Measurements from ENCODE around the gene RAB3D.

Gene RAB3D

DNA sequence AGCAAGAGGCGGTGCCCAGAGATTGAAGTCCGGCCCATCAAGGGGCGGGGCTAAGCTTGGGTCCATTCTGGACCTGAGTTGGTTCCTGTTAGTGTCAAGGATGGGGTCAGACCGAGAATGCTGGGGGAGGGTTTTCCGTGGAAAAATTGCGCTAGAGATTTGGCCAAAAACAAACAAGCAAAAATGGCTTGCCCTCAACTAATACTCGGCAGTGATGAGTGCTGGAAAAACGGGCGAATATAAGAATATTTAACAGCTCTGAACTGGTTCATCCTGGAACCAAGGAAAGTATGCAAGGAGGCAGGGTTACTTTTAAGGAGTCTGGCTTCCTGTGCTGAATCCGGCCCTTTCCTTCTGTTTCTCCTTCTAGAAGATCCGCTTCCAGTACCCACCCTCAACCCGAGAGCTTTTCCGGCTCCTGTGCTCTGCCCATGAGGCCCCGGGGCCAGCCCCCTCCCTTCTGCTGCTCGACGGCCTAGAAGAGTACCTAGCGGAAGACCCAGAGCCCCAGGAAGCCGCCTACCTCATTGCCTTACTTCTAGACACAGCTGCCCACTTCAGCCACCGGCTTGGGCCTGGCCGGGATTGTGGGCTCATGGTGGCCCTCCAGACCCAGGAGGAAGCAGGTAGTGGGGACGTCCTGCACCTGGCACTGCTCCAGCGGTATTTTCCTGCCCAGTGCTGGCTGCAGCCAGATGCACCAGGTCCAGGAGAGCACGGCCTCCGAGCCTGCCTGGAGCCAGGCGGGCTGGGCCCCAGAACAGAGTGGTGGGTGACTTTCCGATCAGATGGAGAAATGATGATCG lies 35.9 kb upstream of the RAB3D start (continued):
- TF ChIP-seq ZNF501 (tag by site-specific recombination; IDR thresholded peaks at IDR 0.05): no peak
- TF ChIP-seq ZNF707 (tag by site-specific recombination; IDR thresholded peaks at IDR 0.05): no peak
- TF ChIP-seq, protein P1, sequence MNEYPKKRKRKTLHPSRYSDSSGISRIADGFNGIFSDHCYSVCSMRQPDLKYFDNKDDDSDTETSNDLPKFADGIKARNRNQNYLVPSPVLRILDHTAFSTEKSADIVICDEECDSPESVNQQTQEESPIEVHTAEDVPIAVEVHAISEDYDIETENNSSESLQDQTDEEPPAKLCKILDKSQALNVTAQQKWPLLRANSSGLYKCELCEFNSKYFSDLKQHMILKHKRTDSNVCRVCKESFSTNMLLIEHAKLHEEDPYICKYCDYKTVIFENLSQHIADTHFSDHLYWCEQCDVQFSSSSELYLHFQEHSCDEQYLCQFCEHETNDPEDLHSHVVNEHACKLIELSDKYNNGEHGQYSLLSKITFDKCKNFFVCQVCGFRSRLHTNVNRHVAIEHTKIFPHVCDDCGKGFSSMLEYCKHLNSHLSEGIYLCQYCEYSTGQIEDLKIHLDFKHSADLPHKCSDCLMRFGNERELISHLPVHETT (tag by site-specific recombination; IDR thresholded peaks at IDR 0.05): 0 out of 2 replicates have a peak, but pooled peaks have one; percentile 57
- TF ChIP-seq SP7 (tag by site-specific recombination; IDR thresholded peaks at IDR 0.05): no peak
- TF ChIP-seq ZNF302 (tag by site-specific recombination; IDR thresholded peaks at IDR 0.05; ENCODE audit: low read depth): no peak
- TF ChIP-seq, protein P2, sequence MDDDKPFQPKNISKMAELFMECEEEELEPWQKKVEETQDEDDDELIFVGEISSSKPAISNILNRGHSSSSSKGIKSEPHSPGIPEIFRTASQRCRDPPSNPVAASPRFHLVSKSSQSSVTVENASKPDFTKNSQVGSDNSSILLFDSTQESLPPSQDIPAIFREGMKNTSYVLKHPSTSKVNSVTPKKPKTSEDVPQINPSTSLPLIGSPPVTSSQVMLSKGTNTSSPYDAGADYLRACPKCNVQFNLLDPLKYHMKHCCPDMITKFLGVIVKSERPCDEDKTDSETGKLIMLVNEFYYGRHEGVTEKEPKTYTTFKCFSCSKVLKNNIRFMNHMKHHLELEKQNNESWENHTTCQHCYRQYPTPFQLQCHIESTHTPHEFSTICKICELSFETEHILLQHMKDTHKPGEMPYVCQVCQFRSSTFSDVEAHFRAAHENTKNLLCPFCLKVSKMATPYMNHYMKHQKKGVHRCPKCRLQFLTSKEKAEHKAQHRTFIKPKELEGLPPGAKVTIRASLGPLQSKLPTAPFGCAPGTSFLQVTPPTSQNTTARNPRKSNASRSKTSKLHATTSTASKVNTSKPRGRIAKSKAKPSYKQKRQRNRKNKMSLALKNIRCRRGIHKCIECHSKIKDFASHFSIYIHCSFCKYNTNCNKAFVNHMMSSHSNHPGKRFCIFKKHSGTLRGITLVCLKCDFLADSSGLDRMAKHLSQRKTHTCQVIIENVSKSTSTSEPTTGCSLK (tag by site-specific recombination; IDR thresholded peaks at IDR 0.05): no peak
- TF ChIP-seq ZNF768 (tag by site-specific recombination; IDR thresholded peaks at IDR 0.05): no peak
- TF ChIP-seq ZNF561 (tag by site-specific recombination; IDR thresholded peaks at IDR 0.05; ENCODE audit: borderline replicate concordance): no peak
- TF ChIP-seq ZBTB1 (tag by site-specific recombination; IDR thresholded peaks at IDR 0.05): no peak
- TF ChIP-seq ZIC2 (tag by site-specific recombination; IDR thresholded peaks at IDR 0.05): no peak
- TF ChIP-seq, protein P3, sequence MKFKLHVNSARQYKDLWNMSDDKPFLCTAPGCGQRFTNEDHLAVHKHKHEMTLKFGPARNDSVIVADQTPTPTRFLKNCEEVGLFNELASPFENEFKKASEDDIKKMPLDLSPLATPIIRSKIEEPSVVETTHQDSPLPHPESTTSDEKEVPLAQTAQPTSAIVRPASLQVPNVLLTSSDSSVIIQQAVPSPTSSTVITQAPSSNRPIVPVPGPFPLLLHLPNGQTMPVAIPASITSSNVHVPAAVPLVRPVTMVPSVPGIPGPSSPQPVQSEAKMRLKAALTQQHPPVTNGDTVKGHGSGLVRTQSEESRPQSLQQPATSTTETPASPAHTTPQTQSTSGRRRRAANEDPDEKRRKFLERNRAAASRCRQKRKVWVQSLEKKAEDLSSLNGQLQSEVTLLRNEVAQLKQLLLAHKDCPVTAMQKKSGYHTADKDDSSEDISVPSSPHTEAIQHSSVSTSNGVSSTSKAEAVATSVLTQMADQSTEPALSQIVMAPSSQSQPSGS (tag by site-specific recombination; IDR thresholded peaks at IDR 0.05; ENCODE audit: low read depth): no peak
- no peak for TF ChIP-seq ZNF791 (tag by site-specific recombination; IDR thresholded peaks at IDR 0.05)
- no peak for TF ChIP-seq ZFP41 (tag by site-specific recombination; IDR thresholded peaks at IDR 0.05; ENCODE audit: borderline replicate concordance)
- no peak for TF ChIP-seq SCRT2 (tag by site-specific recombination; IDR thresholded peaks at IDR 0.05)
- no peak for TF ChIP-seq ZNF132 (tag by site-specific recombination; IDR thresholded peaks at IDR 0.05; ENCODE audit: borderline replicate concordance)
- no peak for TF ChIP-seq ZBTB48 (tag by site-specific recombination; IDR thresholded peaks at IDR 0.05)
- TF ChIP-seq, protein P4, sequence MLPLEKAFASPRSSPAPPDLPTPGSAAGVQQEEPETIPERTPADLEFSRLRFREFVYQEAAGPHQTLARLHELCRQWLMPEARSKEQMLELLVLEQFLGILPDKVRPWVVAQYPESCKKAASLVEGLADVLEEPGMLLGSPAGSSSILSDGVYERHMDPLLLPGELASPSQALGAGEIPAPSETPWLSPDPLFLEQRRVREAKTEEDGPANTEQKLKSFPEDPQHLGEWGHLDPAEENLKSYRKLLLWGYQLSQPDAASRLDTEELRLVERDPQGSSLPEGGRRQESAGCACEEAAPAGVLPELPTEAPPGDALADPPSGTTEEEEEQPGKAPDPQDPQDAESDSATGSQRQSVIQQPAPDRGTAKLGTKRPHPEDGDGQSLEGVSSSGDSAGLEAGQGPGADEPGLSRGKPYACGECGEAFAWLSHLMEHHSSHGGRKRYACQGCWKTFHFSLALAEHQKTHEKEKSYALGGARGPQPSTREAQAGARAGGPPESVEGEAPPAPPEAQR (tag by site-specific recombination; IDR thresholded peaks at IDR 0.05): no peak
- TF ChIP-seq ZNF341 (tag by site-specific recombination; IDR thresholded peaks at IDR 0.05; ENCODE audit: low read depth): 0 out of 2 replicates have a peak, but pooled peaks have one; percentile 28
- TF ChIP-seq ZNF121 (tag by site-specific recombination; IDR thresholded peaks at IDR 0.05): no peak
- TF ChIP-seq ZNF658 (tag by site-specific recombination; IDR thresholded peaks at IDR 0.05): no peak
- TF ChIP-seq ZNF146 (tag by site-specific recombination; IDR thresholded peaks at IDR 0.05): no peak
- TF ChIP-seq FEZF1 (tag by site-specific recombination; IDR thresholded peaks at IDR 0.05): no peak
- no peak for TF ChIP-seq ZNF214 (tag by site-specific recombination; IDR thresholded peaks at IDR 0.05; ENCODE audit: borderline replicate concordance)
- no peak for TF ChIP-seq ZNF112 (tag by site-specific recombination; IDR thresholded peaks at IDR 0.05)
- TF ChIP-seq ZNF23 (tag by site-specific recombination; IDR thresholded peaks at IDR 0.05; ENCODE audit: borderline replicate concordance): no peak
- TF ChIP-seq, protein P5, sequence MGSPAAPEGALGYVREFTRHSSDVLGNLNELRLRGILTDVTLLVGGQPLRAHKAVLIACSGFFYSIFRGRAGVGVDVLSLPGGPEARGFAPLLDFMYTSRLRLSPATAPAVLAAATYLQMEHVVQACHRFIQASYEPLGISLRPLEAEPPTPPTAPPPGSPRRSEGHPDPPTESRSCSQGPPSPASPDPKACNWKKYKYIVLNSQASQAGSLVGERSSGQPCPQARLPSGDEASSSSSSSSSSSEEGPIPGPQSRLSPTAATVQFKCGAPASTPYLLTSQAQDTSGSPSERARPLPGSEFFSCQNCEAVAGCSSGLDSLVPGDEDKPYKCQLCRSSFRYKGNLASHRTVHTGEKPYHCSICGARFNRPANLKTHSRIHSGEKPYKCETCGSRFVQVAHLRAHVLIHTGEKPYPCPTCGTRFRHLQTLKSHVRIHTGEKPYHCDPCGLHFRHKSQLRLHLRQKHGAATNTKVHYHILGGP (tag by site-specific recombination; IDR thresholded peaks at IDR 0.05): no peak
- no peak for TF ChIP-seq KLF1 (tag by site-specific recombination; IDR thresholded peaks at IDR 0.05)
- TF ChIP-seq, protein P6, sequence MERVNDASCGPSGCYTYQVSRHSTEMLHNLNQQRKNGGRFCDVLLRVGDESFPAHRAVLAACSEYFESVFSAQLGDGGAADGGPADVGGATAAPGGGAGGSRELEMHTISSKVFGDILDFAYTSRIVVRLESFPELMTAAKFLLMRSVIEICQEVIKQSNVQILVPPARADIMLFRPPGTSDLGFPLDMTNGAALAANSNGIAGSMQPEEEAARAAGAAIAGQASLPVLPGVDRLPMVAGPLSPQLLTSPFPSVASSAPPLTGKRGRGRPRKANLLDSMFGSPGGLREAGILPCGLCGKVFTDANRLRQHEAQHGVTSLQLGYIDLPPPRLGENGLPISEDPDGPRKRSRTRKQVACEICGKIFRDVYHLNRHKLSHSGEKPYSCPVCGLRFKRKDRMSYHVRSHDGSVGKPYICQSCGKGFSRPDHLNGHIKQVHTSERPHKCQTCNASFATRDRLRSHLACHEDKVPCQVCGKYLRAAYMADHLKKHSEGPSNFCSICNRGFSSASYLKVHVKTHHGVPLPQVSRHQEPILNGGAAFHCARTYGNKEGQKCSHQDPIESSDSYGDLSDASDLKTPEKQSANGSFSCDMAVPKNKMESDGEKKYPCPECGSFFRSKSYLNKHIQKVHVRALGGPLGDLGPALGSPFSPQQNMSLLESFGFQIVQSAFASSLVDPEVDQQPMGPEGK (tag by site-specific recombination; IDR thresholded peaks at IDR 0.05): peak; percentile 50
- no peak; the same call in 1 of the 2 replicates for TF ChIP-seq GLI2 (tag by site-specific recombination; IDR thresholded peaks at IDR 0.05; ENCODE audit: borderline replicate concordance, low read depth)
- TF ChIP-seq ZNF830 (tag by site-specific recombination; IDR thresholded peaks at IDR 0.05; ENCODE audit: low read depth): no peak
